ENCODE data around the gene SFXN5.
"Not testable (repeated sequence)": the region's sequence is repeated elsewhere in the genome, so short reads cannot be mapped to it uniquely, and the experiment has no call there.

Gene SFXN5

GRCh38 chr2:73072416-73072815 is 904 bp upstream of the SFXN5 start:
- TF ChIP-seq CTCF (IDR thresholded peaks at IDR 0.05; ENCODE audit: extremely low read depth, missing control alignments), result no peak
- no peak for DNase-seq (ENCODE audit: low spot score)

- no peak for DNase-seq (ENCODE audit: low spot score)
Measured at GRCh38 chr2:73072129-73072395, 550 bp upstream of the SFXN5 start.

GRCh38 chr2:73070643-73071359 is 711 bp downstream of the SFXN5 start:
- peak; percentile 63 for DNase-seq (ENCODE audit: low spot score)
- no peak for TF ChIP-seq CTCF (IDR thresholded peaks at IDR 0.05; ENCODE audit: extremely low read depth, missing control alignments)

More at GRCh38 chr2:73072129-73072395, 550 bp upstream of the SFXN5 start:
- no peak for TF ChIP-seq CTCF (IDR thresholded peaks at IDR 0.05; ENCODE audit: extremely low read depth, missing control alignments)

GRCh38 chr2:73069855-73070642 is 1.5 kb downstream of the SFXN5 start:
- DNase-seq (ENCODE audit: low spot score), result peak; percentile 15
- TF ChIP-seq CTCF (IDR thresholded peaks at IDR 0.05; ENCODE audit: extremely low read depth, missing control alignments), result no peak

- DNase-seq (ENCODE audit: low spot score), result no peak
- TF ChIP-seq CTCF (IDR thresholded peaks at IDR 0.05; ENCODE audit: extremely low read depth, missing control alignments), result no peak
Measured at GRCh38 chr2:73069041-73069854, 2.3 kb downstream of the SFXN5 start.

- DNase-seq (ENCODE audit: low spot score), result no peak
- TF ChIP-seq CTCF (IDR thresholded peaks at IDR 0.05; ENCODE audit: extremely low read depth, missing control alignments), result no peak
Measured at GRCh38 chr2:73068147-73068546, 3.4 kb downstream of the SFXN5 start.

- TF ChIP-seq CTCF (IDR thresholded peaks at IDR 0.05; ENCODE audit: extremely low read depth, missing control alignments), result no peak
- DNase-seq (ENCODE audit: low spot score), result no peak
Measured at GRCh38 chr2:73067043-73067442, 4.5 kb downstream of the SFXN5 start.

GRCh38 chr2:73065070-73065469 is 6.4 kb downstream of the SFXN5 start:
- not testable (repeated sequence) for DNase-seq (ENCODE audit: low spot score)

Data from GM20000 (cell line).